Lung (tissue), 12 donors: ENCODE data around the gene TMEM63C. TPM values are rescaled to one million over a fixed set of nuclear protein-coding genes. Genes with fewer than 3 reads are reported as not detected.

ENCODE experiments used
- ATAC-seq: fragments of 200-7000 bp; cut with Tn5 transposase; one replicate; pipeline ENCODE4 v1.9.1; 2020; ENCODE audit warnings: moderate number of reproducible peaks; ENCODE audit not compliant: insufficient read depth, low FRiP score
- DNase-seq, 3 donors: peaks; one replicate each; pipeline ENCODE4 v3.0.0-alpha.2; 2013 to 2017
- H3K27ac ChIP-seq, 2 donors: one replicate each; pipeline ENCODE4 v1.5.1; 2013; ENCODE audit warnings: mild to moderate bottlenecking in 2 of 2, moderate library complexity in 2 of 2, control low read depth in 1 of 2, inconsistent platforms in 1 of 2, low read depth in 1 of 2, low read length in 1 of 2
- H3K27me3 ChIP-seq, 3 donors: one replicate each; pipeline ENCODE4 v1.5.1; 2013; ENCODE audit warnings: low read length in 2 of 3; ENCODE audit not compliant: control insufficient read depth in 3 of 3, insufficient read depth in 3 of 3
- H3K36me3 ChIP-seq, 4 donors: one replicate each; pipeline ENCODE4 v1.5.1; 2013; ENCODE audit warnings: low read length in 4 of 4, mild to moderate bottlenecking in 1 of 4, moderate library complexity in 1 of 4; ENCODE audit not compliant: control insufficient read depth in 4 of 4, insufficient read depth in 4 of 4
- H3K4me1 ChIP-seq, 5 donors: one replicate each; pipeline ENCODE4 v1.5.1; 2013; ENCODE audit warnings: low read length in 5 of 5, mild to moderate bottlenecking in 2 of 5, moderate library complexity in 1 of 5; ENCODE audit not compliant: control insufficient read depth in 5 of 5, insufficient read depth in 5 of 5
- H3K4me3 ChIP-seq: one replicate; pipeline ENCODE4 v1.5.1; 2013; ENCODE audit warnings: mild to moderate bottlenecking, control low read depth, moderate library complexity
- H3K9ac ChIP-seq, 2 donors: one replicate each; pipeline ENCODE4 v1.5.1; 2013; ENCODE audit warnings: low read length in 2 of 2, control low read depth in 1 of 2; ENCODE audit not compliant: insufficient read depth in 1 of 2
- H3K9me3 ChIP-seq, 4 donors: one replicate each; pipeline ENCODE4 v1.5.1; 2013; ENCODE audit warnings: low read length in 3 of 4, mild to moderate bottlenecking in 1 of 4, moderate library complexity in 1 of 4; ENCODE audit not compliant: control insufficient read depth in 4 of 4, insufficient read depth in 3 of 4
- WGBS, 2 donors: extraction: QIAGEN DNeasy Blood & Tissue Kit; methylation state at CpG; one replicate each; pipeline ENCODE4 v1.1.7; 2013; 5-methylcytosine and 5-hydroxymethylcytosine counted together
- polyA plus RNA-seq, 2 donors: library from polyadenylated mRNA; stranded (reverse); fragments of 200-250 nt; gene quantifications; one replicate each; pipeline ENCODE4 v1.2.1, GENCODE V29; 2013
- total RNA-seq, 2 donors: library from RNA; depleted of rRNA in 1 of 2; stranded (reverse); fragments of >200 nt in 1 of 2; gene quantifications; one replicate each; pipeline ENCODE4 v1.2.1, GENCODE V29; 2014 to 2021
- TF ChIP-seq, protein P1 (sequence below): IDR thresholded peaks from 2 replicates; pipeline ENCODE4 v1.5.1; 2012; ENCODE audit warnings: mild to moderate bottlenecking; ENCODE audit errors: control extremely low read depth, extremely low read depth
- donor health status: control.
- donor health status: control.
- donor health status: Bipolar disorder and iron deficiency.
- donor health status: healthy.
- donor health status: DM: yes; HTN: yes; CAD: no.

TMEM63C gene
- total and polyA plus RNA-seq, 4 donors = 0.20 to 1.2 (median 0.45) TPM

DNA sequence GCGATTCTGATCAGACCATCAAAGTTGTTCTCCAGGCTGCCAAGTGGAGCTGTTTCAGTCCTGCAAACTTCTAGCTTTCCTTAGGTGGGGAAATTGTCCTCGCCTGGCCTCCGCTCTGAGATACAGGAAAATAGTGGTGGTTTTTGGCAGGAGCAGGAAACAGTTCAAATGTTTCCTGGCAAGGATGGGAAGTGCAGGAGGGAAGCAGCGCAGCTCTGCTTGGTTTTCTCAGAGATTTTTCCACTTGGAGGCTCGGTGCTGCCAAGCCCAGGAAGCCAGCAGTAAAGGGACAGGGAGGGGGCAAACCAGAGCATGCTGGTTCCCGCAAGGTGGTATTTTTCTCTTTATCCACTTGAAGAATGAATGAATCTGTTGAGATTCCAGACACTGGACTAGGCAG is 17.0 kb downstream of the TMEM63C start:
- no peak overlapping the region for H3K4me3 ChIP-seq
- 67 to 74% methylated on average over 6 of the region's 6 CpGs for WGBS, 2 donors
- DNase-seq (no peak), ATAC-seq (no peak)
- TF ChIP-seq, protein P1, sequence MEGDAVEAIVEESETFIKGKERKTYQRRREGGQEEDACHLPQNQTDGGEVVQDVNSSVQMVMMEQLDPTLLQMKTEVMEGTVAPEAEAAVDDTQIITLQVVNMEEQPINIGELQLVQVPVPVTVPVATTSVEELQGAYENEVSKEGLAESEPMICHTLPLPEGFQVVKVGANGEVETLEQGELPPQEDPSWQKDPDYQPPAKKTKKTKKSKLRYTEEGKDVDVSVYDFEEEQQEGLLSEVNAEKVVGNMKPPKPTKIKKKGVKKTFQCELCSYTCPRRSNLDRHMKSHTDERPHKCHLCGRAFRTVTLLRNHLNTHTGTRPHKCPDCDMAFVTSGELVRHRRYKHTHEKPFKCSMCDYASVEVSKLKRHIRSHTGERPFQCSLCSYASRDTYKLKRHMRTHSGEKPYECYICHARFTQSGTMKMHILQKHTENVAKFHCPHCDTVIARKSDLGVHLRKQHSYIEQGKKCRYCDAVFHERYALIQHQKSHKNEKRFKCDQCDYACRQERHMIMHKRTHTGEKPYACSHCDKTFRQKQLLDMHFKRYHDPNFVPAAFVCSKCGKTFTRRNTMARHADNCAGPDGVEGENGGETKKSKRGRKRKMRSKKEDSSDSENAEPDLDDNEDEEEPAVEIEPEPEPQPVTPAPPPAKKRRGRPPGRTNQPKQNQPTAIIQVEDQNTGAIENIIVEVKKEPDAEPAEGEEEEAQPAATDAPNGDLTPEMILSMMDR = no peak
- H3K9me3 ChIP-seq = no peaks in the 10 kb centered on the region
- H3K36me3 ChIP-seq = no peaks in the 10 kb centered on the region
- H3K27ac ChIP-seq = no peak overlapping the region
- peaks cover 0 to 6% (median 2%) of the 10 kb centered on the region in 3 donors for H3K27me3 ChIP-seq
- no peak overlapping the region for H3K9ac ChIP-seq
- H3K4me1 ChIP-seq = no peaks in the 10 kb centered on the region

DNA sequence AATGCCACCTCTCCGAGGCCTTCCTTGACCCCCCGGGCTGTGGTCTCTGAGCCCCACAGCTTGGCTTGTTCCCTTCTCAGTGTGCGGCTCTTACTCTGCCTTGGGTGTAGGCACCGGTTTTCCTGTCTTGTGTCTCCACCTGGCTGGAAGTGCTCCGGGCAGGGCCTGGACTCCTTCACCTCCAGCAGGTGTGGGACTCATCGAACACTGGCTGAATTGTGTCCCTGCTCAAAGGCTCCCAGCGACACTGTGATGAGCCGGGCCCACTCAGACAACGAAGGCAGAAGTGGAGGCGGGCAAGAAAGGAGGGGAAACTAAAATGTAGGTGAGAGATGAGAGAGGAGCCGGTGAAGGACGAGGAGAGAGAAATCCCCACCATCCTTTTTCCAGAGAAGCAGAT is 18.0 kb downstream of the TMEM63C start:
- H3K27me3 ChIP-seq = peaks cover 0 to 6% (median 0%) of the 10 kb centered on the region in 3 donors
- WGBS, 2 donors = 66 to 79% methylated on average over 12 of the region's 12 CpGs

DNA sequence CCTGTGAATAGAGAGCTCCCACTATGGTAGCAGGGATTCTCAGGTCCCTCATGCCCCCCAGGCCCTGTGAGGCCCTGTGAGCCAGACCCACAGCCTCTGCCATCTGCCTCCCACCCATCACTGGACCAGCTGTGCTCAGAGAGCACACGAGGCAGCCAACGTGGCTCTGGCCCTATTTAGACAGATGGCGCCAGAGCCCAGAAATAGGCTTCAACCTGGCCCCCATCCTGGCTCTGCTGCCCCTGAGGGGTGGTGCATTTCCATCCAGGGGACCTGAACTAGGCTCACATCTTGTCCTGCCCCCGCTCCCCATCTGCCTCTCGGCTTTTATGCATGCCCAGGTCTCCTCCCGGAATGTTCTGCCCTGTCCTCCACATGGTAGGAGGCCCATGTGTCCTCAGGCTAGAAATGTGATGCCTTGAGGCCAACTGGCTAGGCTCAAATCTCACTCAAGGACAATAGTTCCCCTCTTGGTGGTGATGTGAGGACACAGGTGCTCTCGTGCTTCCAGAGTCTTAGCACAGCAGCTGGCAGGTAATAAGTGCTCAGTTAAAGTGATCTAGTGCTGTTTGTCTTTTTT is 18.9 kb downstream of the TMEM63C start:
- H3K27ac ChIP-seq = no peak overlapping the region
- H3K9me3 ChIP-seq = no peaks in the 10 kb centered on the region
- TF ChIP-seq, protein P1 = no peak
- no peak overlapping the region for H3K4me3 ChIP-seq
- no peaks in the 10 kb centered on the region for H3K36me3 ChIP-seq
- 56 to 66% methylated on average over 7 of the region's 7 CpGs for WGBS, 2 donors
- H3K4me1 ChIP-seq = peaks cover 0 to 4% (median 0%) of the 10 kb centered on the region in 5 donors
- DNase-seq (no peak), ATAC-seq (no peak)
- peaks cover 0 to 6% (median 0%) of the 10 kb centered on the region in 3 donors for H3K27me3 ChIP-seq
- H3K9ac ChIP-seq = no peak overlapping the region

More for the DNA sequence above, 18.0 kb downstream of the TMEM63C start:
- TF ChIP-seq, protein P1 = no peak
- no peak for ATAC-seq
- Histone ChIP-seq H3K9me3 (no peaks in the 10 kb centered on the region), H3K4me3 (no peak overlapping the region), H3K4me1 (peaks cover 0 to 4% (median 0%) of the 10 kb centered on the region in 5 donors), H3K27ac (no peak overlapping the region), H3K9ac (no peak overlapping the region), H3K36me3 (no peaks in the 10 kb centered on the region)
- DNase-seq = no peak

DNA sequence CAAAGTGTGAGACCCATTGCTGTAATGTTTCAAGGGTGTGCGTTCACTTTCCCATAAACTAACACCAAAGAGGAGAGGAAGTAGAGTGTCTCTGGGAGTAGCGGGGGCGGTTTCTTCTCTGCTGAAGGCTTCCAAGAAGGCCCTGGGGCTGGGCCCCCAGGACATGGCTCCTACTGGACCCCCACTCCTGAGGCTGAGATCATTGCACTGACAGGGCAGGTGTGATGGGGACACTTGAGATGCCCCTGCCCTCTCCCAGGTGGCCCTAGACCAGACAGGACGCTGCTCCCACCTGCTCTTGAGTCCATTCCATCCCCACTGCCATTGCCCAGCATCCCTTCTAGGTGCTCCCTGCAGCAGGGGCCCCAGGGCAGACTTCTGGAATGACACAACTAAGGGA is 20.1 kb downstream of the TMEM63C start:
- Histone ChIP-seq H3K27ac (no peak overlapping the region), H3K4me1 (peaks cover 0 to 4% (median 0%) of the 10 kb centered on the region in 5 donors), H3K4me3 (no peak overlapping the region), H3K9me3 (no peaks in the 10 kb centered on the region), H3K9ac (no peak overlapping the region), H3K36me3 (no peaks in the 10 kb centered on the region), H3K27me3 (peaks cover 0 to 6% (median 0%) of the 10 kb centered on the region in 3 donors)
- TF ChIP-seq, protein P1 = no peak
- DNase-seq (no peak), ATAC-seq (no peak)
- 82 to 83% methylated on average over 4 of the region's 4 CpGs for WGBS, 2 donors
